Osteocyte (in vitro differentiated cells): ENCODE data around the gene EIF2S1. TPM values are rescaled to one million over a fixed set of nuclear protein-coding genes. Genes with fewer than 3 reads are reported as not detected.
"Not testable (repeated sequence)": the region's sequence is repeated elsewhere in the genome, so short reads cannot be mapped to it uniquely, and the experiment has no call there.

ENCODE experiments used
- DNase-seq: peaks from one replicate; pipeline ENCODE4 v3.0.0; 2021; ENCODE audit warnings: mixed read lengths; ENCODE audit not compliant: unreplicated experiment; ENCODE audit errors: extremely low spot score
- H3K27ac Mint-ChIP-seq: one replicate; pipeline ENCODE4 v1.8.0; 2021; ENCODE audit warnings: mild to moderate bottlenecking, mixed read lengths; ENCODE audit not compliant: unreplicated experiment
- H3K27me3 Mint-ChIP-seq: one replicate; pipeline ENCODE4 v1.8.0; 2021; ENCODE audit warnings: mixed read lengths; ENCODE audit not compliant: unreplicated experiment
- H3K36me3 Mint-ChIP-seq: one replicate; pipeline ENCODE4 v1.8.0; 2021; ENCODE audit warnings: mixed read lengths; ENCODE audit not compliant: unreplicated experiment
- H3K4me1 Mint-ChIP-seq: one replicate; pipeline ENCODE4 v1.8.0; 2021; ENCODE audit warnings: mixed read lengths; ENCODE audit not compliant: unreplicated experiment
- H3K4me3 Mint-ChIP-seq: one replicate; pipeline ENCODE4 v1.8.0; 2021; ENCODE audit warnings: mild to moderate bottlenecking, moderate library complexity, mixed read lengths; ENCODE audit not compliant: unreplicated experiment
- H3K9me3 Mint-ChIP-seq: one replicate; pipeline ENCODE4 v1.8.0; 2021; ENCODE audit warnings: mixed read lengths; ENCODE audit not compliant: unreplicated experiment
- CTCF ChIP-seq: fragments of 200-600 bp; sonication (generic); IDR thresholded peaks from 2 replicates; pipeline ENCODE4 v1.5.0; 2021; ENCODE audit warnings: antibody characterized with exemption, mild to moderate bottlenecking, moderate library complexity
- total RNA-seq: library from RNA; stranded (reverse); gene quantifications from 2 replicates; pipeline ENCODE4 v1.2.1, GENCODE V29; 2021

The EIF2S1 gene
- total RNA-seq, 1 donor from 2014 or later = 85.3 TPM

DNA sequence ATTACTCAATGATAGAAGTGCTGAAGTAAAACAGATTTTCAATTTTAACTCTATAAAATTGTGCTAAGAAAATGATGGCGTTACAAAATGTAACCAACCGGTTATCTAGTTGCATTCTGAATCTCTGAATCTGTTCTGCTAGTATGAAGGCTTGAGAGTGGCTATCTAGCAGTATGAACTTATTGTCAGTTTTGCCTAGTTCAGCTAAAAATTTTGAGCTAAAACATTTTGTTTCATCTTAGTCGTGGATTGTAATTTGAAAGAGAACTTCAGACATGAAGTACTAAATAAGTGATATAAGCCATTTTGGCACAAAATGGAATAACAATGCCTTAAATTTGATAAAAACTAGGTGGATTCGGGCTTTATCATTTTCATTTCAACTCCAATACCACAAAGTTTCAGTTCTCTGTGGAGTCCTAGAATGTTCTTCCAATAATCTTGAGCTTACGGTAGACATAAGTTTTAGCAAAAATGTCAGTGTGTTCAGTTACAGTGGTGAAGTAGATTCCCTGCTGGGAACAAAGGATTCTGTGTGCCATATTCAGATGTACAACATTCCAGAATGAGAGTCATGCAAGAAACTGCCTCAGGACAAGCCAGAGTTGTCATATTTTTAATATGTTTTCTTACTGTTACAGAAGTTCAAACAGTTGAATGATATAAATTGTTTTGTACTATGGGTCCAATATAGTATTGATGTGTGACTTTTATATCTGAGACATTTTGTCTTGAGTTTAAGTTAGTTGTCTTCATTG lies 28.6 kb upstream of the EIF2S1 start:
- no peak for DNase-seq
- H3K27me3 Mint-ChIP-seq = no peaks in the 10 kb centered on the region
- TF ChIP-seq CTCF = no peak
- H3K27ac Mint-ChIP-seq = peak overlapping the region; percentile 80
- H3K9me3 Mint-ChIP-seq = no peaks in the 10 kb centered on the region
- peaks cover 23% of the 10 kb centered on the region for H3K4me1 Mint-ChIP-seq
- H3K36me3 Mint-ChIP-seq = peaks cover 50% of the 10 kb centered on the region
- H3K4me3 Mint-ChIP-seq = peak overlapping the region; percentile 40

GRCh38 chr14:67332468-67332867 lies 27.7 kb upstream of the EIF2S1 start:
- DNase-seq = no peak

GRCh38 chr14:67335781-67336180 lies 24.3 kb upstream of the EIF2S1 start:
- TF ChIP-seq CTCF = peak; percentile 45
- Mint-ChIP-seq H3K27ac (no peak overlapping the region), H3K36me3 (peaks cover 57% of the 10 kb centered on the region), H3K27me3 (no peaks in the 10 kb centered on the region), H3K4me3 (no peak overlapping the region), H3K4me1 (peaks cover 21% of the 10 kb centered on the region), H3K9me3 (no peaks in the 10 kb centered on the region)
- no peak for DNase-seq

More at GRCh38 chr14:67332468-67332867, 27.7 kb upstream of the EIF2S1 start:
- Mint-ChIP-seq H3K9me3 (no peaks in the 10 kb centered on the region), H3K27ac (peak overlapping the region; percentile 80), H3K27me3 (no peaks in the 10 kb centered on the region), H3K4me3 (no peak overlapping the region), H3K36me3 (peaks cover 48% of the 10 kb centered on the region), H3K4me1 (peaks cover 23% of the 10 kb centered on the region)
- no peak for TF ChIP-seq CTCF

GRCh38 chr14:67341231-67341630 lies 18.9 kb upstream of the EIF2S1 start:
- H3K9me3 Mint-ChIP-seq, DNase-seq, H3K27ac Mint-ChIP-seq, H3K4me3 Mint-ChIP-seq, H3K4me1 Mint-ChIP-seq, H3K27me3 Mint-ChIP-seq: not testable (repeated sequence)
- peaks cover 45% of the 10 kb centered on the region for H3K36me3 Mint-ChIP-seq

DNA sequence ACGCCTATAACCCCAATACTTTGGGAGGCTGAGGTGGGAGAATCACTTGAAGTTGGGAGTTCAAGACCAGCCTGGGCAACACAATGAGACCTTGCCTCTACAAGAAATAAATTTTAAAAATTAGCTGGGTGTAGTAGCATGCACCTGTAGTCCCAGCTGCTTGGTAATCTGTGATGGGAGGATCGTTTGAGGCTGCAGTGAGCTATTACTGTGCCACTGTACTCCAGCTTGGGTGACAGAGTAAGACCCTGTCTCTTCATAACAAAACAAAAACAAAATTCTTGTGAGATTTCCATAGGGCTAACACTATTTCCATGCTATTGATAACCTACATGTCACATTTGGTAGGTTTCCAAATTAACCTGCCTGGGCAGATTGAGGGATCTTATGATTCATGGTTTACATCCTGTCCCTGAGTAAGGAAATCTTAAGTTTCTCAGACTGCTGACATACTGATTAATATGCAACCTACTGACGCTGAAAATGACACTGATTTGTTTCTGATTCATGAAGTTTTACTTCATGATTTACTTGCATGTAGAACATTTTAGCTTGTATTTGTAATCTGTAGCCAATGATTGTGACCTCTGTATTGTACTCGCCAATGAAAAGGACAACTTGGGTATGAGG lies 16.4 kb upstream of the EIF2S1 start:
- Mint-ChIP-seq H3K4me1 (no peaks in the 10 kb centered on the region), H3K4me3 (no peak overlapping the region), H3K36me3 (peaks cover 39% of the 10 kb centered on the region), H3K9me3 (no peaks in the 10 kb centered on the region), H3K27me3 (no peaks in the 10 kb centered on the region), H3K27ac (no peak overlapping the region)
- no peak for TF ChIP-seq CTCF
- no peak for DNase-seq
